BE2C (cell line): ENCODE data around the gene COG3.

Source experiments
- DNase-seq: peaks from one replicate; pipeline ENCODE4 v3.0.0-alpha.2; 2020
- H3K27me3 ChIP-seq: fragments of 250-450 bp; sonication (Bioruptor Pico); 2 replicates; pipeline ENCODE4 v1.5.1; 2020; ENCODE audit warnings: mild to moderate bottlenecking
- H3K36me3 ChIP-seq: fragments of 250-450 bp; sonication (Bioruptor Pico); 2 replicates; pipeline ENCODE4 v1.5.1; 2020; ENCODE audit warnings: mild to moderate bottlenecking
- H3K4me1 ChIP-seq: fragments of 250-450 bp; sonication (Bioruptor Pico); 2 replicates; pipeline ENCODE4 v1.5.1; 2020
- H3K4me3 ChIP-seq: 2 replicates; pipeline ENCODE4 v1.5.1; 2011; ENCODE audit warnings: low read depth, low read length
- H3K9me3 ChIP-seq: fragments of 250-450 bp; sonication (Bioruptor Pico); 2 replicates; pipeline ENCODE4 v1.5.1; 2020
- TF ChIP-seq, protein P1 (sequence below): IDR thresholded peaks from 2 replicates; pipeline ENCODE4 v1.5.1; 2012; ENCODE audit warnings: mild to moderate bottlenecking, low read depth, low read length

The COG3 gene

DNA sequence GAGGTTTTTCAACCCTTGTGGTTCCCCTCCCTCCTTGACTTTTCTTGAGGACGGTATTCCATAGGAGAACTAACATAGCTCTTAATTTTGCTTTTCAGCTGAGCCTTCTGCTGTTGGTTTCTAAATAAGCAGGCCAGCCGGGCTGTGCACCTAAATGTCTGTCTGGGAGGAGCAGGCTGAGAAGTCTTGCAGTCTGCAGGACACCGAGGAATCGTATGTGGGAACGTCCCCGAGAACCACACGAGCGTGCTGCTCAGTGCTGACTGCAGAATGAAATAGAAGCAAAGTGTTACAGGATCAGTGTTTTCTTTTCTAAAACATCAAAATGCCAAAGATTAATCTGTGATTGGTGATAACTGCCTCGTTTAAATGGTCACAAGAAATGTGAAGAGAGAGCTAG is 69.9 kb downstream of the COG3 start:
- DNase-seq, result no peak
- Histone ChIP-seq H3K4me1 (no peaks in the 10 kb centered on the region; the same call in 1 of the 2 replicates), H3K27me3 (no peaks in the 10 kb centered on the region), H3K4me3 (no peak overlapping the region), H3K36me3 (peaks cover 34% of the 10 kb centered on the region), H3K9me3 (no peaks in the 10 kb centered on the region)
- TF ChIP-seq, protein P1, sequence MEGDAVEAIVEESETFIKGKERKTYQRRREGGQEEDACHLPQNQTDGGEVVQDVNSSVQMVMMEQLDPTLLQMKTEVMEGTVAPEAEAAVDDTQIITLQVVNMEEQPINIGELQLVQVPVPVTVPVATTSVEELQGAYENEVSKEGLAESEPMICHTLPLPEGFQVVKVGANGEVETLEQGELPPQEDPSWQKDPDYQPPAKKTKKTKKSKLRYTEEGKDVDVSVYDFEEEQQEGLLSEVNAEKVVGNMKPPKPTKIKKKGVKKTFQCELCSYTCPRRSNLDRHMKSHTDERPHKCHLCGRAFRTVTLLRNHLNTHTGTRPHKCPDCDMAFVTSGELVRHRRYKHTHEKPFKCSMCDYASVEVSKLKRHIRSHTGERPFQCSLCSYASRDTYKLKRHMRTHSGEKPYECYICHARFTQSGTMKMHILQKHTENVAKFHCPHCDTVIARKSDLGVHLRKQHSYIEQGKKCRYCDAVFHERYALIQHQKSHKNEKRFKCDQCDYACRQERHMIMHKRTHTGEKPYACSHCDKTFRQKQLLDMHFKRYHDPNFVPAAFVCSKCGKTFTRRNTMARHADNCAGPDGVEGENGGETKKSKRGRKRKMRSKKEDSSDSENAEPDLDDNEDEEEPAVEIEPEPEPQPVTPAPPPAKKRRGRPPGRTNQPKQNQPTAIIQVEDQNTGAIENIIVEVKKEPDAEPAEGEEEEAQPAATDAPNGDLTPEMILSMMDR, result no peak

GRCh38 chr13:45536224-45536623 is 71.5 kb downstream of the COG3 start:
- Histone ChIP-seq H3K9me3 (no peaks in the 10 kb centered on the region), H3K4me3 (no peak overlapping the region), H3K27me3 (no peaks in the 10 kb centered on the region), H3K36me3 (peaks cover 21% of the 10 kb centered on the region), H3K4me1 (no peaks in the 10 kb centered on the region)
- DNase-seq, result no peak
- TF ChIP-seq, protein P1, result no peak

GRCh38 chr13:45537516-45537915 is 72.8 kb downstream of the COG3 start:
- Histone ChIP-seq H3K27me3 (no peaks in the 10 kb centered on the region), H3K9me3 (no peaks in the 10 kb centered on the region), H3K4me1 (0 out of 2 replicates have a peak, but pooled peaks cover 1% of the 10 kb centered on the region), H3K4me3 (no peak overlapping the region), H3K36me3 (peaks cover 21% of the 10 kb centered on the region)
- DNase-seq, result no peak
- TF ChIP-seq, protein P1, result no peak

DNA sequence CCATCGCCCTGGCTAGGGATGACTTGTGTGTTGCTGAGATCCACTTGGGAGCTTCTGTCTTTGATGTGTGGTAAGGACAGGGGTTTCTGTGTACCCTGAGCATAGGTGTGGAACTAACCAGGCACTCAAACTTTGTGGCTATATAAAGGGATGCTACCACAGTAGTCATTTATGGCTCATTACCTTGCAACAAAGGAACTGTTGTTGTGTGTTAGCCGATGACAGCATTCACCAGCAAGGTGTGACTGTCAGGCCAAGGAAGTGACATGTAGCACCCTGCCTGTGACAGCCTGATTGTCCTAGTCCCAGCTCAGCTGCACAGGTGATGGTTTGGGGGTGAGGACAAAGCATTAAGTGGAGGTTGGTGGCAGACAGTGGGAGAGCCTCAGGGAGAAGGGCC is 73.6 kb downstream of the COG3 start:
- H3K4me1 ChIP-seq, result 0 out of 2 replicates have a peak, but pooled peaks cover 2% of the 10 kb centered on the region
- no peak for DNase-seq
- H3K27me3 ChIP-seq, result no peaks in the 10 kb centered on the region
- H3K9me3 ChIP-seq, result no peaks in the 10 kb centered on the region
- TF ChIP-seq, protein P1, result no peak
- H3K4me3 ChIP-seq, result no peak overlapping the region
- H3K36me3 ChIP-seq, result peaks cover 14% of the 10 kb centered on the region

- Histone ChIP-seq H3K27me3 (no peaks in the 10 kb centered on the region), H3K36me3 (peaks cover 5% of the 10 kb centered on the region), H3K4me3 (no peak overlapping the region), H3K9me3 (no peaks in the 10 kb centered on the region), H3K4me1 (0 out of 2 replicates have a peak, but pooled peaks cover 2% of the 10 kb centered on the region)
- DNase-seq, result no peak
- TF ChIP-seq, protein P1, result no peak
Measured at GRCh38 chr13:45540195-45540594, 75.5 kb downstream of the COG3 start.

- no peaks in the 10 kb centered on the region for H3K27me3 ChIP-seq
- H3K9me3 ChIP-seq, result no peaks in the 10 kb centered on the region
- no peaks in the 10 kb centered on the region; the same call in 1 of the 2 replicates for H3K36me3 ChIP-seq
- H3K4me3 ChIP-seq, result no peak overlapping the region
- DNase-seq, result no peak
- 0 out of 2 replicates have a peak, but pooled peaks cover 2% of the 10 kb centered on the region for H3K4me1 ChIP-seq
- TF ChIP-seq, protein P1, result no peak
Measured at GRCh38 chr13:45540864-45541263, 76.1 kb downstream of the COG3 start.
